ENCODE measurements around the gene ESM1.

DNA sequence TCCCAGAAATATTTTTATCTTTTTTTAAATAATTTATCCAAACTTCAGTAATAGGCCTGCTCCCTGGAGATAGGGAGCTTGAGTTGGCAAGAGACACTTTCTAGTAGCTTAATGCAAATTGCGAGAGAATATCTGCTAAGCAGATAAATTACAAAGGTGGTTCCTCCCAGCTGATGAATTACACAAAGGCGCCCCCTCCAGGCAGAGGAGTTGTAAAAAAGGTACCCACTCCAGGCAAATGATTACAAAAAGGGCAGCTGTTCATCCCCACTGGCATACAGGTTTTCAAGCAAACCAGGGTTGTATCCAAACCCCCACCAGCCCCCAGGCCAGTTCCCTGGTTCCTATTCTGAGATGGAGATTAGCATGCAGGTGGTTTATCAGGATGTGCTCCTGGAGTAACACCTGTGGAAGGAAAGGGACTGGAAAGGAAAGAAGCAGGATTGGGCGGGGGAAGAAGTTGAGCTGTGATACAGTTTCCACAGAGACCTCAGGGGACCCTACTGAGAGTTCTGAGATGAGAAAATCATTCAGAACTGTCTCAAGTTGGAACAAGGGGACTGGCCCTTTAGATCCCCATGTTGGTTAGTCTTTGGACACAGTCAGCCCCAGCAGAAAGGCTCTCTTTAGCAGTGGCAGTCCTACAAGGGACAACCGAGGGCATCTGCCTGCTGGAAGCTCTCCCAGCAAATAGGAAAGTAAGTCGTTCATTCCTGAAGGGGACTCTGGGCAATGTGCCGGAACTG is 25.5 kb downstream of the ESM1 start:
- no peak for TF ChIP-seq CTCF (IDR thresholded peaks at IDR 0.05)
- no peak for TF ChIP-seq POLR2A (IDR thresholded peaks at IDR 0.05)

Measured in uterus (tissue), 2 donors.